ENCODE data around the gene RIOK3. TPM values are rescaled to one million over a fixed set of nuclear protein-coding genes. Genes with fewer than 3 reads are reported as not detected.

The RIOK3 gene
- total RNA-seq, 1 experiment from 2014 or later = 41.4 TPM

- peaks cover 19% of the 10 kb centered on the region for H3K4me1 ChIP-seq (ENCODE audit: insufficient read depth, low read length)
- CTCF ChIA-PET = no interaction called here
- DNase-seq (no peak), ATAC-seq (no peak)
- H3K36me3 ChIP-seq (ENCODE audit: low read depth, low read length) = no peaks in the 10 kb centered on the region
- intact Hi-C loops (cut with micrococcal nuclease) = no loop called here
- no peak overlapping the region for H3K4me3 ChIP-seq (ENCODE audit: low read length)
- no peaks in the 10 kb centered on the region for H3K9me3 ChIP-seq (ENCODE audit: low read length)
- no peak overlapping the region for H3K27ac ChIP-seq (ENCODE audit: low read length)
- no peak overlapping the region for H2AFZ ChIP-seq (ENCODE audit: low read length)
- no peak overlapping the region for H3K9ac ChIP-seq (ENCODE audit: low read length)
- no peaks in the 10 kb centered on the region for H3F3A ChIP-seq (ENCODE audit: low read length, unreplicated experiment)
- H3K79me2 ChIP-seq (ENCODE audit: low read length) = peaks cover 35% of the 10 kb centered on the region
- H4K20me1 ChIP-seq (ENCODE audit: low read length) = peaks cover 17% of the 10 kb centered on the region
- H3K4me2 ChIP-seq (ENCODE audit: low read length) = no peak overlapping the region
- no peaks in the 10 kb centered on the region for H3K27me3 ChIP-seq (ENCODE audit: low read length)
- no TSS peak for BruUV-seq (replicated peaks)
- POLR2A ChIA-PET (ENCODE audit: unreplicated experiment) = no interaction called here
- no peak for TF ChIP-seq EZH2phosphoT487 (IDR thresholded peaks at IDR 0.05; ENCODE audit: borderline replicate concordance, low read length)
- no peak for TF ChIP-seq CTCF (conservative IDR thresholded peaks at IDR 0.05; ENCODE audit: low read depth, low read length)
- TF ChIP-seq EZH2 (IDR thresholded peaks at IDR 0.05; ENCODE audit: low read length, unreplicated experiment) = no peak
- H3K9me2 ChIP-seq (replicated peaks; ENCODE audit: low read length) = no peaks in the 10 kb centered on the region
These were observed 1.6 kb upstream of the RIOK3 start for GRCh38 chr18:23451491-23451890.

GRCh38 chr18:23452347-23452727 lies 750 bp upstream of the RIOK3 start:
- TSS peak; percentile 71 for BruUV-seq (replicated peaks)
- POLR2A ChIA-PET (ENCODE audit: unreplicated experiment) = interaction anchor here (0.6 to 1.3 kb wide), 5 partner anchors 7 to 287 kb away, joined by 3 to 7 read pairs (median 4); no protein-coding TSS in a partner anchor

More at GRCh38 chr18:23452347-23452727, 750 bp upstream of the RIOK3 start:
- intact Hi-C loops (cut with micrococcal nuclease) = loop anchor here (2.0 kb wide), 2 partner anchors 14 to 30 kb away; no protein-coding TSS in a partner anchor
- peak overlapping the region; percentile 90 for H3K27ac ChIP-seq (ENCODE audit: low read length)
- H3K9me3 ChIP-seq (ENCODE audit: low read length) = no peaks in the 10 kb centered on the region
- DNase-seq (no peak), ATAC-seq (no peak)
- TF ChIP-seq CTCF (conservative IDR thresholded peaks at IDR 0.05; ENCODE audit: low read depth, low read length) = no peak
- TF ChIP-seq EZH2 (IDR thresholded peaks at IDR 0.05; ENCODE audit: low read length, unreplicated experiment) = no peak
- no peak for TF ChIP-seq EZH2phosphoT487 (IDR thresholded peaks at IDR 0.05; ENCODE audit: borderline replicate concordance, low read length)
- no peaks in the 10 kb centered on the region for H3K27me3 ChIP-seq (ENCODE audit: low read length)
- H3F3A ChIP-seq (ENCODE audit: low read length, unreplicated experiment) = no peaks in the 10 kb centered on the region
- no peaks in the 10 kb centered on the region for H3K36me3 ChIP-seq (ENCODE audit: low read depth, low read length)
- peaks cover 25% of the 10 kb centered on the region for H4K20me1 ChIP-seq (ENCODE audit: low read length)
- peak overlapping the region; percentile 93 for H3K4me2 ChIP-seq (ENCODE audit: low read length)
- CTCF ChIA-PET = no interaction called here
- peak overlapping the region; percentile 99 for H3K4me3 ChIP-seq (ENCODE audit: low read length)
- H2AFZ ChIP-seq (ENCODE audit: low read length) = peak overlapping the region; percentile 83
- H3K9me2 ChIP-seq (replicated peaks; ENCODE audit: low read length) = no peaks in the 10 kb centered on the region
- H3K9ac ChIP-seq (ENCODE audit: low read length) = peak overlapping the region; percentile 96
- peaks cover 19% of the 10 kb centered on the region for H3K4me1 ChIP-seq (ENCODE audit: insufficient read depth, low read length)
- H3K79me2 ChIP-seq (ENCODE audit: low read length) = peaks cover 43% of the 10 kb centered on the region
